ENCODE data around the gene CCDC187. TPM values are rescaled to one million over a fixed set of nuclear protein-coding genes. Genes with fewer than 3 reads are reported as not detected.
A peak's percentile ranks its signal among the peaks of the same experiment; 100 is the strongest.

The CCDC187 gene
- total and polyA plus RNA-seq, 10 donors = 0.03 to 0.20 (median 0.11) TPM; not detected in 2

DNA sequence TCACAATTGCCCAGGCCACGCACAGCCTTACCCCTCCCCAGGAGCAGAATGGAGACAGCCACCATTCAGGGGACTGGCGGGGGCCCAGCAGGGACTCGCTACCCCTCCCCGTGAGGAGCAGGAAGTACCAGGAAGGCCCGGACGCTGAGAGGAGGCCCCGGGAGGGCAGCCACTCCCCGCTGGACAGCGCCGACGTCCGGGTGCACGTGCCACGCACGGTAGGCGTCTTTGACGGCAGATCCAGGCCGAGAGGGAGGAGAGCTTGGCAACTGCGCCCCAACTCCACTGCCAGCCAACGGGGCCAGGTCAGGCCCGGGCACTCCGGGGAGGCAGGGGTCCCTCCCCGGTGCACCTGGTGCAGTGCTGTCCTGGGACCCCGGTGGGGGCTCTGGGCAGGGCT is 45.7 kb upstream of the CCDC187 start:
- Histone ChIP-seq H3K36me3 (peaks cover 0 to 9% (median 0%) of the 10 kb centered on the region in 6 donors), H3K4me1 (peaks cover 10 to 56% (median 30%) of the 10 kb centered on the region in 6 donors), H3K27ac (no peak overlapping the region), H3K4me3 (no peak overlapping the region), H3K9me3 (no peaks in the 10 kb centered on the region), H3K27me3 (replicated peaks in 1 of 7) (no peaks in the 10 kb centered on the region)
- WGBS, 5 donors = 85 to 100% (median 88%) methylated on average over 1 to 24 of the region's 24 CpGs
- TF ChIP-seq, protein P1, sequence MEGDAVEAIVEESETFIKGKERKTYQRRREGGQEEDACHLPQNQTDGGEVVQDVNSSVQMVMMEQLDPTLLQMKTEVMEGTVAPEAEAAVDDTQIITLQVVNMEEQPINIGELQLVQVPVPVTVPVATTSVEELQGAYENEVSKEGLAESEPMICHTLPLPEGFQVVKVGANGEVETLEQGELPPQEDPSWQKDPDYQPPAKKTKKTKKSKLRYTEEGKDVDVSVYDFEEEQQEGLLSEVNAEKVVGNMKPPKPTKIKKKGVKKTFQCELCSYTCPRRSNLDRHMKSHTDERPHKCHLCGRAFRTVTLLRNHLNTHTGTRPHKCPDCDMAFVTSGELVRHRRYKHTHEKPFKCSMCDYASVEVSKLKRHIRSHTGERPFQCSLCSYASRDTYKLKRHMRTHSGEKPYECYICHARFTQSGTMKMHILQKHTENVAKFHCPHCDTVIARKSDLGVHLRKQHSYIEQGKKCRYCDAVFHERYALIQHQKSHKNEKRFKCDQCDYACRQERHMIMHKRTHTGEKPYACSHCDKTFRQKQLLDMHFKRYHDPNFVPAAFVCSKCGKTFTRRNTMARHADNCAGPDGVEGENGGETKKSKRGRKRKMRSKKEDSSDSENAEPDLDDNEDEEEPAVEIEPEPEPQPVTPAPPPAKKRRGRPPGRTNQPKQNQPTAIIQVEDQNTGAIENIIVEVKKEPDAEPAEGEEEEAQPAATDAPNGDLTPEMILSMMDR (IDR thresholded peaks at IDR 0.05 in 8 of 11, conservative IDR thresholded peaks at IDR 0.05 in 3 of 11) = no peak
- no peak for TF ChIP-seq POLR2AphosphoS5 (IDR thresholded peaks at IDR 0.05)
- TF ChIP-seq POLR2A (IDR thresholded peaks at IDR 0.05) = no peak
- intact Hi-C loops (cut with DNase I; ENCODE audit: low total_unique reads) = no loop called here
- no peak for DNase-seq

DNA sequence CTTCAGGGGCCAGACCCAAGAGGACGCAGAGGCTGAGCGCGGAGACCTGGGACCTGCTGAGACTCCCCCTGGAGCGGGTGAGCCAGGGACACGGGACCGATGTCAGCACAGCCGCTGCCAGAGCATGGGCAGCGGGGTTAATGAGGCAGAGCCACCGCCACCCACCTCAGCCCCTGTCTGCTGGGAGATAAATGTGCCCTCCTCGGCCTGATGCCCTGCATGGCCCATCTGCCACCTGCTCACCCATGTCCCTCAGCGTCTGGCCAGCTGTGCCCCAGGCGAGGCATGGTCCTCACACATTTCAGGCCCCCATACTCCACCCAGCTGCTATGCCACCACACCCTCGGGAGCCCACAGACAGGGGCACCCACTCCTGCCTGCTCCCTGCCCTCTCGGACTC is 44.8 kb upstream of the CCDC187 start:
- Histone ChIP-seq H3K4me3 (no peak overlapping the region), H3K27ac (no peak overlapping the region), H3K27me3 (replicated peaks in 1 of 7) (no peaks in the 10 kb centered on the region), H3K36me3 (peaks cover 0 to 9% (median 0%) of the 10 kb centered on the region in 6 donors), H3K4me1 (peaks cover 11 to 58% (median 35%) of the 10 kb centered on the region in 6 donors), H3K9me3 (no peaks in the 10 kb centered on the region)
- intact Hi-C loops (cut with DNase I; ENCODE audit: low total_unique reads) = no loop called here
- WGBS, 5 donors = 72 to 93% (median 86%) methylated on average over 8 to 14 of the region's 14 CpGs
- DNase-seq = no peak
- TF ChIP-seq, protein P1 (IDR thresholded peaks at IDR 0.05 in 8 of 11, conservative IDR thresholded peaks at IDR 0.05 in 3 of 11) = no peak
- peak in 1 of 3 donors; percentile 16 for TF ChIP-seq POLR2AphosphoS5 (IDR thresholded peaks at IDR 0.05)

DNA sequence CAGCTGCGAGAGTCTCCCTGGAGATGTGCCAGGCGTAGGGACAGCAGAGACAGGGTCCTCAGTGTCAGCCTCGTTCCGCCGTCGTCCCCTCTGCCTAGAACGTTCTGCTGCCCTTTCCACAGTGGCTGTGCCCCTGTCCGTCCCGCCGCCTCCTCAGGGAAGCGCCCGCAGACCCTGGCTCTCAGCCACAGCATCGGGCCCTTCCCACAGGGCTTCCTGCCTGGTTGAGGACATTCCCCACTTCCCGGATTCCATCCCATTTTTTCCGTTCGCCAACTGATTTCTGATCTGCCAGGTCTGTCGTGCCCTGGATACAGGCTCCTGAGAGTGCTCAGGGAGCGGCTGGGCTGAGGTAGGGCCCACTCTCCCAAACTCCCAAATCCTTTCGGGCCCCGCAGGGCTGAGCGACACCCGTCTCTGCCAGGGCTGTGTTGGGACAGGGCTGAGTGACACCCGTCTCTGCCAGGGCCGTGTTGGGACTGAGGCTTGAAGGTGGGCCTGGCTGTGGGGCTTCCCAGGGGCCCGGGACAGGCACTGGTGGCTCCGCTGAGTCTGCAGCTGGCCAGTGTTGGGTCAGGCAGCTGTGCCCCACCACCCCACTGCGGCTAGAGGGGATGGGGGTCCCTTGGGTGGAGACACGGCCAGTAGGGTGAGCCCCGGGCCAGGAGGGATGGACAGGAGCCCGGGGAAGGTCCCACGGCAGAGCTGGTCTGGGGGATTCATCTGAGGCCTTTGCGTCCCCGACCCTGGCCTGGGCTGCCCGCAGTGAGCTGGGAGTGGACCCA is 43.8 kb upstream of the CCDC187 start:
- intact Hi-C loops (cut with DNase I; ENCODE audit: low total_unique reads) = no loop called here
- Histone ChIP-seq H3K27ac (peak overlapping the region in 1 of 8 donors; percentile 79), H3K27me3 (replicated peaks in 1 of 7) (no peaks in the 10 kb centered on the region), H3K9me3 (no peaks in the 10 kb centered on the region), H3K4me3 (no peak overlapping the region), H3K36me3 (peaks cover 0 to 9% (median 0%) of the 10 kb centered on the region in 6 donors), H3K4me1 (peaks cover 18 to 61% (median 44%) of the 10 kb centered on the region in 6 donors)
- no peak for DNase-seq
- WGBS, 5 donors = 66 to 80% (median 78%) methylated on average over 22 to 34 of the region's 34 CpGs
- TF ChIP-seq POLR2A (IDR thresholded peaks at IDR 0.05) = no peak
- peak; percentile 38 to 63 (median 42) for TF ChIP-seq POLR2AphosphoS5 (IDR thresholded peaks at IDR 0.05)
- TF ChIP-seq, protein P1 (IDR thresholded peaks at IDR 0.05 in 8 of 11, conservative IDR thresholded peaks at IDR 0.05 in 3 of 11) = no peak

DNA sequence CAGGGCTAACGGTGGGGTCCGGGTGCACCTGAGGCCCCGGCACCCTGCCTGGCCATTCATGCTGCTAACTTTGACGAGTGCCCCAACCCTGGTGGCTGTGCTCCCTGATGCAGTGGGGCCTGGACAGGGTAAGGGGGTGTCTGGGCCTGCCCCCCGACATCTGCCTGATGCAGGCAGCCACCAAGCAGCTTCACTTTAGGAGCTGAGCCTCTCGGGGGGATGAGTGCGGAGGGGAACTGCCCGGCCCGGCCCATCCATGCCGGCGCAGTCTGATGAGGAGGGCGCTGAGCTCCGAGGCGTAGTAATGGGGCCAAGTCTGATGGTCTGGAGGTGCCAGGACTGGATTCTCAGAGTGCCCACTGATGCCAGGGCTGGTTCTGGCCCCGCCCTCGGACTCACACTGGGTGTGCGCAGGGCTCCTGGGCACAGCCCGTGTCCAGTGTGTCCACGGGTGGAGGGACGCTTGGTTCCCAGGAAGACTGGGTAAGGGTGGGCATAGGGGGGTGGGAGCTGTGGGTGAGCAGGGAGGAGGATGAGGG is 43.1 kb upstream of the CCDC187 start:
- H3K27me3 ChIP-seq (replicated peaks in 1 of 7) = no peaks in the 10 kb centered on the region
- H3K4me1 ChIP-seq = peaks cover 18 to 64% (median 51%) of the 10 kb centered on the region in 6 donors
- H3K4me3 ChIP-seq = no peak overlapping the region
- TF ChIP-seq, protein P1 (IDR thresholded peaks at IDR 0.05 in 8 of 11, conservative IDR thresholded peaks at IDR 0.05 in 3 of 11) = no peak
- TF ChIP-seq POLR2A (IDR thresholded peaks at IDR 0.05) (no peak), POLR2AphosphoS5 (IDR thresholded peaks at IDR 0.05) (no peak)
- intact Hi-C loops (cut with DNase I; ENCODE audit: low total_unique reads) = no loop called here
- H3K36me3 ChIP-seq = peaks cover 0 to 9% (median 0%) of the 10 kb centered on the region in 6 donors
- WGBS, 5 donors = 83 to 91% (median 87%) methylated on average over 9 to 20 of the region's 20 CpGs
- no peak for DNase-seq
- peak overlapping the region in 2 of 8 donors; percentile 73 to 79 for H3K27ac ChIP-seq
- H3K9me3 ChIP-seq = no peaks in the 10 kb centered on the region

Data from spleen (tissue), 11 donors.